IPS-20b (cell line): ENCODE data around the gene REL.
"Not testable (repeated sequence)": the region's sequence is repeated elsewhere in the genome, so short reads cannot be mapped to it uniquely, and the experiment has no call there.

Experiments
- H3K27ac ChIP-seq: one replicate; pipeline ENCODE4 v1.5.1; 2013; ENCODE audit warnings: low read length
- H3K27me3 ChIP-seq: 2 replicates; pipeline ENCODE4 v1.6.1; 2013; ENCODE audit warnings: mild to moderate bottlenecking, low read length, inconsistent platforms; ENCODE audit not compliant: insufficient read depth
- H3K36me3 ChIP-seq: 2 replicates; pipeline ENCODE4 v1.6.1; 2013; ENCODE audit warnings: low read depth, mild to moderate bottlenecking, inconsistent platforms, low read length, moderate library complexity; ENCODE audit not compliant: insufficient read depth
- H3K4me1 ChIP-seq: 2 replicates; pipeline ENCODE4 v1.6.1; 2013; ENCODE audit warnings: mild to moderate bottlenecking, control low read depth, inconsistent platforms, low read length, moderate library complexity; ENCODE audit not compliant: insufficient read depth
- H3K4me3 ChIP-seq: 2 replicates; pipeline ENCODE4 v1.5.1; 2013; ENCODE audit warnings: mild to moderate bottlenecking, low read length, inconsistent platforms
- H3K9ac ChIP-seq: 2 replicates; pipeline ENCODE4 v1.6.1; 2013; ENCODE audit warnings: low read depth, mild to moderate bottlenecking, inconsistent platforms, low read length, moderate library complexity
- H3K9me3 ChIP-seq: 2 replicates; pipeline ENCODE4 v1.6.1; 2013; ENCODE audit warnings: mild to moderate bottlenecking, low read depth, low read length, inconsistent platforms; ENCODE audit not compliant: insufficient read depth

Gene REL

DNA sequence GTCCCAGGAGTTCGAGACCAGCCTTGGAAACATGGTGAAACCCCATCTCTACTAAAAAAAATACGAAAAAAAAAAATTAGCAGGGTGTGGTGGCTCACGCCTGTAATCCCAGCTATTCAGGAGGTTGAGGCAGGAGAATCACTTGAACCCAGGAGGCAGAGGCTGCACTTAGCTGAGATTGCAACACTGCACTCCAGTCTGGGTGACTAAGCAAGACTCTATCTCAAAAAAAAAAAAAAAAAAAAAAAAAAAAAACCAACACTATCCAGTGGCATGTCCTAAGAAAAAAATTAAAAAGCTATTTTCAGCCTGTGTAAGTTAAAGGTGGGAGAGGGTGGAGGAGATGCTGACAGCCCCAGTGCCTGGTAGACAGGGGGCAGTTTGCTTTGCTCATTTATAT is 32.2 kb upstream of the REL start:
- H3K9ac ChIP-seq = no peak overlapping the region
- no peaks in the 10 kb centered on the region for H3K27me3 ChIP-seq
- H3K9me3 ChIP-seq = no peaks in the 10 kb centered on the region
- no peak overlapping the region for H3K27ac ChIP-seq
- no peaks in the 10 kb centered on the region for H3K36me3 ChIP-seq
- H3K4me1 ChIP-seq = no peaks in the 10 kb centered on the region
- no peak overlapping the region for H3K4me3 ChIP-seq

DNA sequence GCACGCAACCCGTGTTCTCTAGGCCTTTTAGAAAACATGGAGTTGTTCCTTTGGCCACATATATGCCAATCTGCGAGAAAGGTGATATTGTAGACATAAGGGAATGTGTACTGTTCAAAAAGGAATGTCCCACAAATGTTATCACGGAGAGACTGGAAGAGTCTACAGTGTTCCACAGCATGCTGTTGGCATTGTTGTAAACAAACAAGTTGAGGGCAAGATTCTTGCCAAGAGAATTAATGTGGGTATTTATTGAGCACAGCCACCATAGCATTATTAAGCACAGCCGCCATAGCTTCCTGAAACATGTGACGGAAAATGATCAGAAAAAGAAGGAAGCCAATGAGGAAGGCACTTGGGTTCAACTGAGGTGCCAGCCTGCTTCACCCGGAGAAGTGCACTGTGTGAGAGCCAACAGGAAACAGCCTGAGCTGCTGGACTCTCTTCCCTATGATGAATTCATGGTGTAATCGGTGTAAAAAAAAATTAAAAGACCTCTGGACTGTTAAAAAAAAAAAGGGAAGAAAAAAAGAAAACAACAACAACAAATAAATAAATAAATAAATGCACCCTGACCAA is 29.0 kb upstream of the REL start:
- Histone ChIP-seq H3K9ac (no peak overlapping the region), H3K27me3 (no peaks in the 10 kb centered on the region), H3K9me3 (no peaks in the 10 kb centered on the region), H3K36me3 (no peaks in the 10 kb centered on the region), H3K27ac (no peak overlapping the region), H3K4me3 (no peak overlapping the region), H3K4me1 (no peaks in the 10 kb centered on the region)

DNA sequence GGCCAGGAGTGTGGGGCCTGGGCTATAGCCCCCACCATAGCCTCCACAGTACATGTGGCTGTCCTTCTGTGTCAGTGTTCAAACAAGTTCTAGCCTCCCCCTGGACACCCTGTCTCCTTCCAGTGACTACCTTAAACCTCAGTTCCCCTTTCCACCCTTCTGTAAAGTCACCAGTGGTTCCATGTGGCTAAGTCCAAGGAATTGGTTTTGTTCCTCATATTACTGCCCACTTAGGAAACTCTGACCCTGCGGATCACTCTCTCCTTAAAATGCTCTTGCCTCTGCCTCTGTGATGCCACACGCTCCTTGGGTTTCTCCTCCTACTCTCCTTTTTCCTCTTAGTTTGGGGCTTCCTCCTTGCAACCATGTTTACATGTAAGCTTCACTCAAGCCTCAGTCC is 27.8 kb upstream of the REL start:
- H3K4me1 ChIP-seq = no peaks in the 10 kb centered on the region
- H3K4me3 ChIP-seq = no peak overlapping the region
- no peak overlapping the region for H3K9ac ChIP-seq
- no peaks in the 10 kb centered on the region for H3K36me3 ChIP-seq
- no peaks in the 10 kb centered on the region for H3K9me3 ChIP-seq
- H3K27me3 ChIP-seq = no peaks in the 10 kb centered on the region
- H3K27ac ChIP-seq = no peak overlapping the region

DNA sequence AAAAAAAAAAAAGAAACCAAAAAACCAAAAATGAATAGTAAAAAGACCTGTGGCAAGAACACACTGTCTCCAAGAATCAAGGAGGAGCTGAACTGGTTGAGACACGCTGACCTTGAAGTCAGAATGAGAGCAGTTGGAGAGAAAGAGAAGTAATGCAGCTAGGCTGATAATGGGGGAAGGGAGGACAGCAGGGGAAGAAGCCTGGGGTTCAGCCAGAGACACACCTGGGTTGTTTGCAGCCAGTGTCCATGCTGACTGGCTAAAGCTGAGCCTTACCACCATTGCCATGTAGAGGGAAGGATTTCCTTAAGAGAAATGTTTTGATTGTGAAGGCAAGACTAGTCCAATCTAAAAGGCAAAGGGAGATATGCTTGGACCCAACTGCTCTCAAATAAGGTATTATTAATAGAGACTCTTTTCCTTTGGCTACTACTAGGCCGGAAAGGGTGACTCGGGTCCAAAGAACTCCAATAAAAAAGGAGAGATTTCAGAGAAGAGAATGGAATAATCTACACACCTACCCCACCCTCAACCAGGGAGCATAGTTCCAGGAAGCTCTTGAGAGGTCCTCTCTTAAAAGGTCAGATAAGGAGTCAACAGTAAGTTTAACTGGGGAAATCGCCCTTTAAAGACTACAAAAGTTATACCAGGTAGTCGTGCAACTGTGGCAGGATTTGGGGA is 25.2 kb upstream of the REL start:
- Histone ChIP-seq H3K4me3 (no peak overlapping the region), H3K4me1 (no peaks in the 10 kb centered on the region), H3K36me3 (no peaks in the 10 kb centered on the region), H3K27ac (no peak overlapping the region), H3K9me3 (no peaks in the 10 kb centered on the region), H3K9ac (no peak overlapping the region), H3K27me3 (no peaks in the 10 kb centered on the region)

DNA sequence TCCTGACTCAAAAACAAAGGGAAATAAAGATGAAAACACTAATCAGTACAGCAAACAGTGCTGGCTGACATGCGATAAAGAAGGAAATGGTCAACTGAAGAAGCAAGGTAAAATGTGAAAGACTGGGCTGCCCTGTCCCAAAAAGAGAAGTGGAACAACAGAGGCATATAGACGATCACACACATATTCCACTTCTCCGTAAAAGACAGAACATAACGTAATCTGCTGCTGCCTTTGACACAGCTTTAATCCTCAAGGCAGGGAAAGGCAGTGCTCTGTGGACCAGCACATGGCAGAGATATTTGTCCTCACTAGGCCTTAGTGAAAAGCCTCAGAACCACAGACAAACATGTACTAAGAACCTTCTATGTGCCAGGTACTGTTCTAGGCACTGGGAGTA is 24.3 kb upstream of the REL start:
- Histone ChIP-seq H3K27me3 (no peaks in the 10 kb centered on the region), H3K27ac (no peak overlapping the region), H3K9ac (no peak overlapping the region), H3K4me3 (no peak overlapping the region), H3K4me1 (no peaks in the 10 kb centered on the region), H3K36me3 (no peaks in the 10 kb centered on the region), H3K9me3 (no peaks in the 10 kb centered on the region)

DNA sequence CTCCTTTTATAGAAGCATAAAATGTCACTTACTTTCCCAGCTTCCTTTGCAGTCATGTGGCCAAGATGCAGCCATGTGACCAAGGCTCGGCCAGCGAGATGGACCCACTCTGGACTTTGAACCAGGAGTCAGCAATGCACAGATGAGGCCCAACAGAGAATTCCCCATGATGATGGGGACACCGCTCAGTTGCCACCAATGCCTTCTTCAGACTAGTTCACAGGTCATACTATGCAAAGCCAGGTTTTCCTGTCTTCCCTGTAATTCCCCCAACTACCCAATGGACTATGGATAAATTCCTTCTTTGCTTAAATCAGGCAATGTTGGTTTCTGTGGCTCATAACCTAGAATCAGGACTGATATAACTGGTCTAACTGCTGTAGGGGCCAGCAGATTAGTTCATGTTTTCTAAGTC is 22.5 kb upstream of the REL start:
- no peaks in the 10 kb centered on the region for H3K36me3 ChIP-seq
- H3K27ac ChIP-seq = no peak overlapping the region
- no peaks in the 10 kb centered on the region for H3K4me1 ChIP-seq
- no peak overlapping the region for H3K4me3 ChIP-seq
- no peaks in the 10 kb centered on the region for H3K27me3 ChIP-seq
- H3K9ac ChIP-seq = no peak overlapping the region
- no peaks in the 10 kb centered on the region for H3K9me3 ChIP-seq

DNA sequence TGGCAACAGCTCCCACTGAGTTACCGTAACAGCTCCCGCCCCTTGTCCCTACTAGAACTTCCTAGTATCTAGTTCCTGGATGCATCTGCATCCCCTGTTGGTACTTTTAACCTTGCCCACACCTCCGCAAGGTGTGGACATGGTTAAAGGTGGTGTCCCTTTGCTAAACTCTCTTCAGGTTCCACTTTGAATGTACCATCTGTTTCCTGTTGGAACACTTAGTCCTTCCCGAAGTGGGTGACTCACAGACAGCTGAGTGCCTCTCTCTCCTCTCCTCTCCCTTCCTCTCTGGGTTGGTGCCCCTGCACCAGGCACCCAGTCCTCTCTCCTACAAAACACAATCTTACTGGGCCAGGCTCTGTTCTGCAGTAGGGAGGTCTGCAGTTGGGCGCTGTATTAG is 19.6 kb upstream of the REL start:
- no peaks in the 10 kb centered on the region for H3K36me3 ChIP-seq
- H3K27me3 ChIP-seq = no peaks in the 10 kb centered on the region
- H3K9ac ChIP-seq = no peak overlapping the region
- H3K27ac ChIP-seq = no peak overlapping the region
- H3K4me3 ChIP-seq = no peak overlapping the region
- H3K4me1 ChIP-seq = no peaks in the 10 kb centered on the region
- H3K9me3 ChIP-seq = no peaks in the 10 kb centered on the region

DNA sequence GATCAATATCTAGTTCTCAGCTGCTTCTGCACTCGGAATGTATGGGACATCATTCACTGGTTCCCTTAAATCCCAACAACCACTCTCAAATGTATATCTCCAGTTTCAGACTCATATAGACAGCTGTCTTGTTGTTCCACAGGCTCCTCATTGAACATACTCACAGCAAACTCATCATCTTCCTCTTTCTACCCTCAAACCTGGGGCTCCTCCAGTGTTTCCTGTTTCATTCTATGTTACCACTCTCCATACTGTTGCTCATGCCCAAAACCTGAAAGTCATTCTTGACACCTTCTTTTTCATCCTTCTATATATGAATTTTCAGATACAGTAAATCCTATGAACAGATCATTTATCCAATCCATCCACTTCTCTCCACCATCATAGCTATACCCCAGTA is 18.7 kb upstream of the REL start:
- Histone ChIP-seq H3K27me3 (no peaks in the 10 kb centered on the region), H3K27ac (no peak overlapping the region), H3K4me1 (no peaks in the 10 kb centered on the region), H3K9me3 (no peaks in the 10 kb centered on the region), H3K4me3 (no peak overlapping the region), H3K9ac (no peak overlapping the region), H3K36me3 (no peaks in the 10 kb centered on the region)

DNA sequence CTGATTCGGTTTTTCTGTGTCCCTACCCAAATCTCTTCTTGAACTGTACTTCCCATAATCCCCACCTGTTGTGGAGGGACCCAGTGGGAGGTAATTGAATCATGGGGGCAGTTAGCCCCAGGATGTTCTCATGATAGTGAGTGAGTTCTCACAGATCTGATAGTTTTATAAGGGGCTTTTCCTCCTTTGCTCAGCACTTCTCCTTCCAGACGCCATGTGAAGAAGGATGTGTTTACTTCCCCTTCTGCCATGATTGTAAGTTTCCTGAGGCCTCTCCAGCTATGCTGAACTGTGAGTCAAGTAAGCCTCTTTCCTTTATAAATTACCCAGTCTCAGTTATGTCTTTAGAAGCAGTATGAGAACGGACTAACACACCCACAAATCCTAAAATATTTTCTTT is 16.0 kb upstream of the REL start:
- H3K4me3 ChIP-seq, H3K4me1 ChIP-seq, H3K9ac ChIP-seq, H3K27ac ChIP-seq, H3K27me3 ChIP-seq, H3K36me3 ChIP-seq, H3K9me3 ChIP-seq: not testable (repeated sequence)

DNA sequence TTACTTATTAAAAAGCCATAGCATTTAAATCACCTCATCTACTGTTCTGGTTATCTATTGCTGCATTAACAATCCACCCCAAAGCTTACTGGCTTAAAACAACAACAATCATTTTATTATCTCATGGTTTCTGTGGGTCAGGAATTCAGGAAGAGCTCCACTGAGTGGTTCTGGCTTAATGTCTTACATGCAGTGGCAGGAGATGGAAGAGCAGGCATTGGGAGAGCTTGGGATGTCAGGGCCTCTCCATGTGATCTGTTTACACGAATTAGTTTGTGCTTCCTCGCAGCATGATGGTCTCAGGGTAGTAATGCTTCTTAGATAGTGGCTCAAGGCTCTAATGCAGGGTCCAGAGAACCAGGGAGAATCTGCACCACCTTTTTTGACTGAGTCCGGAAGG is 14.4 kb upstream of the REL start:
- Histone ChIP-seq H3K27ac (no peak overlapping the region), H3K27me3 (no peaks in the 10 kb centered on the region), H3K9ac (no peak overlapping the region), H3K4me3 (no peak overlapping the region), H3K9me3 (no peaks in the 10 kb centered on the region), H3K36me3 (no peaks in the 10 kb centered on the region), H3K4me1 (no peaks in the 10 kb centered on the region)

DNA sequence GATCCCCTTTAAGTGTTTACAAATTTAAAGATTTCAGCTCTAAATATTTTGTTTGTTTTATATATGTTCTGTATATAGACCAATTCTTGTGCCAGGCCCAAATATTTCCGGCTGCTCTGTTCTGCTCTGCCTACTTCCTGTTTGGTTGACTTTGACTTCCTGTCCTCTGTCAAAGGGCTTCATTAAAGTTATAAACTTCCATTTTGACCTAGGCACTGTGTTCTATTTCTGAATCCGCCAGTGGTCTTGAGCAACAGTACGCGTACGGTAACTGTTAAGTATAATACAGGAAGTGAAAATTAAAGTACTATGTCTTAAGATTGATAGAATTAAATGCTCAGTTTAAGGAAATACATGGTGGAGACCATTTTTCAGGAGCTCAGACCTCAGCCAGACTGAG is 13.5 kb upstream of the REL start:
- Histone ChIP-seq H3K36me3 (no peaks in the 10 kb centered on the region), H3K9ac (no peak overlapping the region), H3K4me1 (no peaks in the 10 kb centered on the region), H3K27ac (no peak overlapping the region), H3K27me3 (no peaks in the 10 kb centered on the region), H3K4me3 (no peak overlapping the region), H3K9me3 (no peaks in the 10 kb centered on the region)

DNA sequence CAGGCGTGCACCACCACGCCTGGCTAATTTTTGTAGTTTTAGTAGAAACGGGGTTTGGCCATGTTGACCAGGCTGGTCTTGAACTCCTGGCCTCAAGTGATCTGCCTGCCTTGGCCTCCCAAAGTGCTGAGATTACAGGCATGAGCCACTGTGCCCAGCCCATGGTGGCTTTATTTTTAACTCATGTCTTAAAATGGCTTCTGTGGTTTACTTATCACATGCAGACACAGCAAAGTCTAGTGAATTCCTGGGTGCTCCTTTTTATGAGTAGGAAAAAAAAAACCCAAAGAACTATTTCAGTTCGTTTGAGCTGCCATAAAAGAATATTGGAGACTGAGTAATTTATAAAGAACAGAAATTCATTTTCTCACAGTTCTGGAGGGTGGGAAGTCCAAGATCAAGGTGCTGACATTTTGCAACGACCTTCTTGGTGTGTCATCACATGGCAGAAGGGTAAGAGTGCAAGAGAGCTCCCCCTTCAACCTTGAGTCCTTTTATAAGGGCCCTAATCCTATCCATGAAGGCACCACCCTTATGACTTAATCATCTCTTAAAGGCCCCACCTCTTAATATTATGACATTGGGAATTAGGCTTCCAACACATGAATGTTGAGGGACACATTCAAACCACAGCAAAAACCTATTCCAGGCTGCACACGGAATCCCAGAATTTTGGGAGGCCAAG is 12.6 kb upstream of the REL start:
- Histone ChIP-seq H3K9ac (no peak overlapping the region), H3K4me1 (no peaks in the 10 kb centered on the region), H3K9me3 (no peaks in the 10 kb centered on the region), H3K27ac (no peak overlapping the region), H3K27me3 (no peaks in the 10 kb centered on the region), H3K36me3 (no peaks in the 10 kb centered on the region), H3K4me3 (no peak overlapping the region)
